GM12873 (cell line): Measurements from ENCODE around the gene NSUN2.

Experiments
- CTCF ChIP-seq: IDR thresholded peaks from 2 replicates; pipeline ENCODE4 v1.5.1; 2012; ENCODE audit warnings: low read depth, mild to moderate bottlenecking, moderate library complexity, low read length, control low read depth; ENCODE audit not compliant: insufficient read depth; ENCODE audit errors: missing control alignments

Gene NSUN2

DNA sequence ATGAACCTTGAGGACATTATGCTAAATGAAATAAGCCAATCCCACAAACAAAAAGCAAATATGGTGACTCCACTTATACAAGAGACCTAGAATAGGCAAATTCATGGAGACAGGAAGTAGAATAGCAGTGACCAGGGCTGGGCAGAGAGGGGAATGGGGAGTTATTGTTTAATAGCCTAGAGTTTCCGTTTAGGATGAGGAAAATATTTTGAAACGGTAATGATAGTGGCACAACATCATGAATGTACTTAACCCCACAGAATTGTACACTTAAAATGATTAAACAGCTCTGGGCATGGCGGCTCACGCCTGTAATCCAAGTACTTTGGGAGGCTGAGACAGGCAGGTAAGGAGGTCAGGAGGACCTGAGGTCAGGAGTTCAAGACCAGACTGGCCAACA is 65.8 kb downstream of the NSUN2 start:
- no peak for TF ChIP-seq CTCF

GRCh38 chr5:6565492-6565891 is 67.4 kb downstream of the NSUN2 start:
- TF ChIP-seq CTCF: no peak

GRCh38 chr5:6557807-6558575 is 74.9 kb downstream of the NSUN2 start:
- no peak for TF ChIP-seq CTCF

DNA sequence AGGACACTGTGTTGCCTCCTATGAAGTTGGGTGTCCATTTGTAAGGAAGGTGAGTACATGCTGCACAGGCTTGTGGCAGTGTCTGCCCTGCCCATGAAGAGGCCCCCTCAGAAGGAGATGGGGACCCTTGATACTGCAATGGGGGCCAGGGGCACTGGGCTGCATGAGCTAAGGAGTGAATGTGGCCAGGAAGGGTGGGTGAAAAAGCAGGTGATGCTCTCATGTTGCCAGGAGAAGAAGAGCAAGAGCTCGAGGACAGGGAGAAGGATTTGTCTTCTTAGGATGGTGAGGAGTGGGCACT is 76.1 kb downstream of the NSUN2 start:
- no peak for TF ChIP-seq CTCF

DNA sequence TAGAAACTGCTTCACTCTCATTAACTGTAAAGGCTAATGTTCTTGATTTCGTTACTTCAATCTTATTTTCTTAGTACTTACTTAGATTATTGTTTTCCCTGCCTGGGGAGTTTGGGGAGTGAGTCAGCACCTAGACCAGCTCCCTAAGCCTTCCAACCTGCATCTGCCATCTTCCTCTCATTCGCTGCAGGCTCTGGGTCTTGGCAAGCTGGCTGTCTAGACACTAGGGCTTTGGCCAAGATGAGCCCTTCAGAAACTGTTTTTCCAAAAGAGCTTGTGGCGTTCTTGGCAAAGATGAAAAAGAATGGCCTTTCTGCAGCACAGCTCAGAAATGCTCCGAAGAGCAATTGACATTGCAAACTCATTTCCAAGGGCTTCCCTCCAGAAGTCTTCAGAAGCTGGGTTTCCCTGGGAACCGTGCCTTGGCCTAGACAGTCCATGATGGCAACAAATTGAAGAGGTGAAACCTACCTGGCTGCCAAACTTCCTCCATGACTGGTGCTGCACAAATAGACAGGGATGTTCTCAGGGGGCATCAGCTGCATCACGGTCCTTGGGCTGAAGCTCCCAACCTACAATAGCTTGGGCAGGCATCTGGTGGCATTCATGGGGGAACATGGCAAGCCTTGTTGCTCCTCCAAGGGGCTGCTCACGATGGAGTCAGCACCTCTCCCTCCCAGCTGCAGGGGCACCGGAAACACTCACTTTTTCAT is 76.6 kb downstream of the NSUN2 start:
- no peak for TF ChIP-seq CTCF

GRCh38 chr5:6554812-6555211 is 78.0 kb downstream of the NSUN2 start:
- no peak for TF ChIP-seq CTCF

GRCh38 chr5:6553972-6554371 is 78.9 kb downstream of the NSUN2 start:
- TF ChIP-seq CTCF: no peak
